ENCODE data around the gene BRD2. TPM values are rescaled to one million over a fixed set of nuclear protein-coding genes. Genes with fewer than 3 reads are reported as not detected.

The BRD2 gene
- 133 and 138 TPM in 2 replicates for total RNA-seq

GRCh38 chr6:32968093-32968866 is at the start of gene BRD2:
Gene BRD2, plus strand, starts transcription at chr6:32968594. Its CDS starts 4,305 bp downstream, at chr6:32972899.

GRCh38 chr6:32940656-32941213 is 27.7 kb upstream of the BRD2 start, which contains the start of gene HLA-DMB:
Gene HLA-DMB, minus strand, starts transcription at chr6:32941028. Its CDS starts 221 bp downstream, at chr6:32940807.

DNA sequence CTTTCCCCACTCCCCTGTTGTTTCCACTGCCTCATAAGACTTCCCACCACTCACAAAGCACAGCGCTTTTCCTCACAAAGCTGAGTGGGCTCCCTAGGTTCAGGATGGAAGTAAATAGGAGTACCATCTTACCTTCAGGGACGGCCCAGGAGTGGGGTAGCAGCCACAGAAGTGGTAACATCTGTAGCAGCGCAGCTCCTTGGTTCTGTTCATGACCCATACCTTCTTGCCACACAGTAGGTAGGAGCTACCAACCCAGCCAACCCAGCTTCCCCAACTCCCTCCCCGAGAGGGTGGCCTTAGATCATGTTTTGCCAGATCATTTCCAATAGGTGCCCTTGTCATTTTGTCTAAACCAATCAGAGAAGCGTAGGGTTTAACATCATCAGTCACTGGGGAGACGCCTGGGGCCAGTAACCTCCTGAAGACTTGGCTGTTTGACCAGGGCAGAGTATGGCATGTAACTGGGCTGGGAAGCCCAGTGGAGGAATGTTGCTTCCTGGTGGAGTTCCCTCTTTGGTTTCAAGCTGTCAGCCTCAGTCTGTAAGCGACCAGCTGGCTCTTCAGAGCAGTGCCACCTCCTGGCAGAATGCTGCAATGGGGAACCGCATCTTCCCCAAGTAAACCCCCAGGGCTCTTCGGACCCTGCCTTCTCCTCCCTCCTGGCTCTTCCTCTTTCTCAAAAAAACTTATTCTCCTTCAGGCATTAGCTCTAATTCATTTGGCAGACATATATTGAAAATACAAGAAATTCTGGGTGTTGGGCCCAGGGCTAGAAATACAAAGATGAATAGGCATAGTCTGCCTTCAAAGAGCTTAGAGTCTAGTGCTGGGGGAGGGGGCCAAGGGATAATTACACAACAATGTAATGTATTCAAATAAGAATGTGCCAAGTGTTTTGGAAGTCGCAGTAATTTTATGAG is 15.3 kb upstream of the BRD2 start, which contains the start of gene HLA-DMA:
Gene HLA-DMA, minus strand, starts transcription at position 281 of the 923 bp plus-strand sequence. Its CDS starts 61 bp downstream, at position 220.

GRCh38 chr6:33008944-33009861 is 40.8 kb downstream of the BRD2 start, which contains the start of gene HLA-DOA:
Gene HLA-DOA, minus strand, starts transcription at chr6:33009591.

Other genes starting within 250 kb of the BRD2 start
- gene HLA-DQA2, start 227.2 kb upstream of the BRD2 start, total RNA-seq: not detected in 2 replicates
- not detected in 2 replicates for gene HLA-DQB2, start 205.1 kb upstream of the BRD2 start, total RNA-seq
- 0.32 TPM in 1 of 2 replicates, not detected in the other for gene HLA-DOB, start 151.6 kb upstream of the BRD2 start, total RNA-seq
- 10.5 and 17.1 TPM in 2 replicates for gene TAP2, start 129.9 kb upstream of the BRD2 start, total RNA-seq
- gene PSMB8, start 124.5 kb upstream of the BRD2 start, total RNA-seq: 58.8 and 68.6 TPM in 2 replicates
- gene TAP1, start 114.9 kb upstream of the BRD2 start, total RNA-seq: 25.0 and 34.9 TPM in 2 replicates
- gene PSMB9, start 114.4 kb upstream of the BRD2 start, total RNA-seq: 19.3 and 23.8 TPM in 2 replicates
- gene HLA-DMB, start 27.6 kb upstream of the BRD2 start, total RNA-seq: 0.11 TPM in 1 of 2 replicates, not detected in the other
- gene HLA-DMA, start 15.5 kb upstream of the BRD2 start, total RNA-seq: 6.0 and 8.6 TPM in 2 replicates
- 0.11 TPM in 1 of 2 replicates, not detected in the other for gene HLA-DOA, start 41.0 kb downstream of the BRD2 start, total RNA-seq
- gene HLA-DPA1, start 105.1 kb downstream of the BRD2 start, total RNA-seq: 7.6 and 11.9 TPM in 2 replicates
- 21.0 and 34.6 TPM in 2 replicates for gene HLA-DPB1, start 107.4 kb downstream of the BRD2 start, total RNA-seq
- 0.26 and 0.65 TPM in 2 replicates for gene COL11A2, start 223.9 kb downstream of the BRD2 start, total RNA-seq
- gene RXRB, start 232.1 kb downstream of the BRD2 start, total RNA-seq: 18.2 and 22.6 TPM in 2 replicates
- 84.9 and 96.4 TPM in 2 replicates for gene SLC39A7, start 232.3 kb downstream of the BRD2 start, total RNA-seq
- gene HSD17B8, start 236.1 kb downstream of the BRD2 start, total RNA-seq: 3.2 and 3.3 TPM in 2 replicates
- 23.9 and 25.7 TPM in 2 replicates for gene RING1, start 239.9 kb downstream of the BRD2 start, total RNA-seq

Measured in articular chondrocyte of knee joint (primary cell).